Measurements from ENCODE around the gene PIP5K1C.
"Not testable (repeated sequence)": the region's sequence is repeated elsewhere in the genome, so short reads cannot be mapped to it uniquely, and the experiment has no call there.

PIP5K1C gene

DNA sequence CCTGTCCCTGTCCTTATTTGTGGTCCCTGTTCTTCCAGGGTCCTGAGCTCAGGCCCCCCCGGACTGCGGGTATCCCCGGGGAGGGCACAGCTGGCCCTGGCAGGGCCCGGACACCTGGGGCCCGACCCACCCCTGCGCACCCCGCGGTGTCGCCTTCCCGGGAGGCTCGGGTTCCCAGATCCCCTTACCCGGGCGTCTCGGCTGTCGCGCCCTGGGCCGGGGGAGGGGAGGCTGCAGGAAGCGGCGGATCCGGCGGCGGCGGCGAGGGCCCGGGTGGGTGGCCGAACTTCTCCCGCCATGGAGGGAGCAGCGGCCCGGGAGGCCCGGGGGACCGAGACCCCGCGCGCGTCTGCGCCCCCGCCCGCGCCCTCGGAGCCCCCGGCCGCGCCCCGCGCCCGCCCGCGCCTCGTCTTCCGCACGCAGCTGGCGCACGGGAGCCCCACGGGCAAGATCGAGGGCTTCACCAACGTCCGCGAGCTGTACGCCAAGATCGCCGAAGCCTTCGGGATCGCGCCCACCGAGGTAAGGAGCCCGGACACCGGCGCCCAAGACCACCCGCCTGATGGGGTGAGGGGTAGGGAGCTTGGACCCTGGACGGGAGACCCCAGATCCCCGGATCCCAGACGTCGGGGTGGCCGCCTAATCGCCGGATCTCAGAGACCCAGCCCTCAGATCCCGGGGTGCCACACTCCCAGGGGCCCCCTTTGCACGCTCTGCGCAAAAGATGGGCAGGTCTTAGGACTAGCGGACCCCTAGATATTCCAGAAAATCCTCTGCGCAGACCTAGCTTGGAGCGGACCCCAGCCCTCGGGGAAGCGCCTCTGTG lies 114.8 kb downstream of the PIP5K1C start, which contains the start of gene GIPC3:
Gene GIPC3, plus strand, starts transcription at position 178 of the 826 bp plus-strand sequence. Its CDS starts 120 bp downstream, at position 298.
- DNase-seq = no peak

DNA sequence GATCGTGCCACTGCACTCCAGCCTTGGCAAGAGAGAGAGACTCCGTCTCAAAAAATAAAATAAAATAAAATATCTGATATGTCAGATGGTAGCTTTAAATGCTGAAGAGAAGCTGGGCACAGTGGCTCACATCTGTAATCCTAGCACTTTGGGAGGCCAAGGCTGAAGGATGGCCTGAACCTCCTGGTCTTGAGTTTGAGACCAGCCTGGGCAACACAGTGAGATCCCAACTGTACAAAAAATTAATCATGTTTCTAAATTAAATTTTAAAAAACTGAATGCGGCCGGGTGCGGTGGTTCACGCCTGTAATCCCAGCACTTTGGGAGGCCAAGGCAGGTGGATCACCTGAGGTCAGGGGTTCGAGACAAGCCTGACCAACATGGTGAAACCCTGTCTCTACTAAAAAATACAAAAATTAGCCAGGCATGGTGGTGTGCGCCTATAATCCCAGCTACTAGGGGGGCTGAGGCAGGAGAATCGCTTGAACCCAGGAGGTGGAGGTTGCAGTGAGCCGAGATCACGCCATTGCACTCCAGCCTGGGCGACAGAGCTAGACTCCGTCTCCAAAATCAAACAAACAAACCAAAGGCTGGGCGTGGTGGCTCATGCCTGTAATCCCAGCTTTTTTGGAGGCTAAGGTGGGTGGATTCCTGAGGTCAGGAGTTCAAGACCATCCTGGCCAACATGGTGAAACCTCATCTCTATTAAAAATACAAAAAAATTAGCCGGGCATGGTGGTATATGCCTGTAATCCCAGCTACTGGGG lies 116.0 kb downstream of the PIP5K1C start:
- DNase-seq = not testable (repeated sequence)

GRCh38 chr19:3581792-3582191 lies 118.5 kb downstream of the PIP5K1C start:
- DNase-seq = not testable (repeated sequence)
